Measurements from ENCODE around the gene CORO1C.
"Not testable (repeated sequence)": the region's sequence is repeated elsewhere in the genome, so short reads cannot be mapped to it uniquely, and the experiment has no call there.

CORO1C gene

GRCh38 chr12:108731105-108731865 is at the start of gene CORO1C:
CORO1C (minus strand) TSS chr12:108731518; CDS start chr12:108701318, 30,200 bp downstream.
- peak; percentile 85 for DNase-seq

- DNase-seq = no peak
Measured at GRCh38 chr12:108779998-108780688, 48.8 kb upstream of the CORO1C start.

GRCh38 chr12:108778053-108778452 is 46.7 kb upstream of the CORO1C start:
- no peak for DNase-seq

- DNase-seq = no peak
Measured at GRCh38 chr12:108777156-108777555, 45.8 kb upstream of the CORO1C start.

- peak; percentile 78 for DNase-seq
Measured at GRCh38 chr12:108773798-108774788, 42.8 kb upstream of the CORO1C start.

GRCh38 chr12:108772891-108773797 is 41.8 kb upstream of the CORO1C start:
- DNase-seq = no peak

- no peak for DNase-seq
Measured at GRCh38 chr12:108772247-108772646, 40.9 kb upstream of the CORO1C start.

- not testable (repeated sequence) for DNase-seq
Measured at GRCh38 chr12:108771835-108772234, 40.5 kb upstream of the CORO1C start.

GRCh38 chr12:108770963-108771362 is 39.6 kb upstream of the CORO1C start:
- DNase-seq = no peak

GRCh38 chr12:108770269-108770829 is 39.0 kb upstream of the CORO1C start:
- no peak for DNase-seq

GRCh38 chr12:108768591-108769500 is 37.5 kb upstream of the CORO1C start:
- no peak for DNase-seq

- no peak for DNase-seq
Measured at GRCh38 chr12:108766294-108766693, 35.0 kb upstream of the CORO1C start.

GRCh38 chr12:108765289-108765764 is 34.0 kb upstream of the CORO1C start:
- no peak for DNase-seq

GRCh38 chr12:108764540-108765288 is 33.4 kb upstream of the CORO1C start:
- no peak for DNase-seq

- no peak for DNase-seq
Measured at GRCh38 chr12:108761226-108761625, 29.9 kb upstream of the CORO1C start.

- no peak for DNase-seq
Measured at GRCh38 chr12:108759924-108760323, 28.6 kb upstream of the CORO1C start.

- peak; percentile 73 for DNase-seq
Measured at GRCh38 chr12:108757856-108758255, 26.5 kb upstream of the CORO1C start.

GRCh38 chr12:108756421-108756820 is 25.1 kb upstream of the CORO1C start:
- DNase-seq = no peak

GRCh38 chr12:108755481-108755880 is 24.2 kb upstream of the CORO1C start:
- DNase-seq = no peak

GRCh38 chr12:108753976-108754375 is 22.7 kb upstream of the CORO1C start:
- DNase-seq = no peak

Data from NCI-H1694 treated with DMSO at 0.1 percent for 48 hours (cell line).